Muscle layer of colon (tissue), 2 donors: ENCODE data around the gene DDAH2.

ENCODE experiments used
- H3K27ac ChIP-seq: one replicate; pipeline ENCODE4 v1.7.0; 2013; ENCODE audit warnings: low read depth, mild to moderate bottlenecking, low read length, moderate library complexity
- H3K27me3 ChIP-seq, 2 donors: one replicate each; pipeline ENCODE4 v1.7.0; 2013; ENCODE audit warnings: low read length in 2 of 2, mild to moderate bottlenecking in 2 of 2; ENCODE audit not compliant: insufficient read depth in 2 of 2, control insufficient read depth in 1 of 2
- H3K36me3 ChIP-seq: one replicate; pipeline ENCODE4 v1.7.0; 2013; ENCODE audit warnings: mild to moderate bottlenecking, low read length; ENCODE audit not compliant: insufficient read depth
- H3K4me1 ChIP-seq: one replicate; pipeline ENCODE4 v1.7.0; 2013; ENCODE audit warnings: mild to moderate bottlenecking, low read length; ENCODE audit not compliant: insufficient read depth
- H3K4me3 ChIP-seq, 2 donors: one replicate each; pipeline ENCODE4 v1.7.0; 2013; ENCODE audit warnings: low read length in 2 of 2, low read depth in 1 of 2, mild to moderate bottlenecking in 1 of 2, moderate library complexity in 1 of 2
- H3K9ac ChIP-seq: one replicate; pipeline ENCODE4 v1.7.0; 2013; ENCODE audit warnings: low read length
- H3K9me3 ChIP-seq: one replicate; pipeline ENCODE4 v1.7.0; 2013; ENCODE audit warnings: mild to moderate bottlenecking, low read length
- donor health status: abdominal sarcoma.
- donor health status: Adenocarcinoma of cecum.

Gene DDAH2

DNA sequence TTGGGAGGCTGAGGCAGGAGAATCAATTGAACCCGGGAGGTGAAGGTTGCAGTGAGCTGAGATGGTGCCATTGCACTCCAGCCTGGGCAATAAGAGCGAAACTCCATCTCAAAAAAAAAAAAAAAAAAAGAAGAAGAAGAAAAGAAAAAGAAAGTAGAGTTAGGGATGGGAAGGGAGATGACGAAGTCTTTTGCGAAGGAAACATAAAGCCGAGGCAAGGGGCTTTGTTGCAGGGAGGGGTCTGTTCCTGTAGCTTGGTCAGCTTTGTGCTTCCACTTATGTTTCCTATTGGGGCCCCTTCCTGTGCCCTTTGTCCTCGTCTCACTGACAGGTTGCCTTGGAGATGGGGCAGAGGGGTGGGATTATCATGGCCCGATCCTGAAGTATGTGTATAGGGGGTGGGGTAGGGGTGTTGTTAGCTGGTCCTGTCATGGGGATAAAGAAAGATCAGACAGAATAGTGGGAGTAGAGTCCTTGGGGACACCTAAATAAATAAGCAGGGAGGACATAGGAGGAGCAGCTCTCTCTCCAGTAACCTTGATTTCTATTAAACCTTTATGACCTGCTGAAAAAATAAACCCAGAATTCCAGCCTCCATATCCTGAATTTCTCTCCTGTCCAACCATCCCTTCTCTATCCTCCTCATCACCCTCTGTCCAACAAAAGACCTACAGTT is 8.4 kb upstream of the DDAH2 start:
- Histone ChIP-seq H3K36me3 (peaks cover 17% of the 10 kb centered on the region), H3K4me3 (no peak overlapping the region), H3K9me3 (no peaks in the 10 kb centered on the region), H3K27ac (peak overlapping the region; percentile 25), H3K4me1 (peaks cover 29% of the 10 kb centered on the region), H3K9ac (no peak overlapping the region), H3K27me3 (no peaks in the 10 kb centered on the region)

DNA sequence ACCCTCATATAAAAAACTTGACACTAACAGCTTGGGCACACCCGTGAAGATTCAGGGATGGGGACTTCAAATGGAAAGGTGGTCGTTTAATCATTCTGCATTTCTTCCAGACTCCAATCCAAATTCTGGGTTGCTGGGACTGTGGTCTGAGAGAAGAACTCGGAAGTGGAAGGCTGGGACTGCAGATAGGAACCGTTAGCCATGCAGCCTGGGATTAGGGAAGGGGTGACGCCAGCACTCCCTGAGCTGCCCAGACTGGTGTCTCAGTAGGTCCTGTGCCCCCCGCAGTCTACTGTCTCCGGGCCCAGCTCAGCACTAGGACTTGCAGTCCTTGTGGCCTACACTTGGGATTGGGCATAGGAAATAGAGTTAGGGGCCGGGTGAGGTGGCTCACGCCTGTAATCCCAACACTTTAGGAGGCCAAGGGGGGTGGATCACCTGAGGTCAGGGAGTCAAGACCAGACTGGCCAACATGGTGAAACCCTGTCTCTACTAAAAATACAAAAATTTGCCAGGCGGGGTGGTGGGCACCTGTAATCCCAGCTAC is 7.7 kb upstream of the DDAH2 start:
- H3K27me3 ChIP-seq: no peaks in the 10 kb centered on the region
- peaks cover 29% of the 10 kb centered on the region for H3K4me1 ChIP-seq
- H3K9ac ChIP-seq: peak overlapping the region; percentile 98
- H3K27ac ChIP-seq: peak overlapping the region; percentile 92
- no peaks in the 10 kb centered on the region for H3K9me3 ChIP-seq
- H3K36me3 ChIP-seq: peaks cover 23% of the 10 kb centered on the region
- peak overlapping the region; percentile 83 to 95 for H3K4me3 ChIP-seq

- Histone ChIP-seq H3K27me3 (no peaks in the 10 kb centered on the region), H3K9ac (peak within 1 kb of the TSS; percentile 98), H3K27ac (peak within 1 kb of the TSS; percentile 92), H3K36me3 (peaks cover 28% of the 10 kb centered on the region), H3K9me3 (no peaks in the 10 kb centered on the region), H3K4me1 (peaks cover 29% of the 10 kb centered on the region), H3K4me3 (peak within 1 kb of the TSS; percentile 83 to 95)
Observed at GRCh38 chr6:31736021-31736767, 7.1 kb upstream of the DDAH2 start, which contains the start of gene CLIC1. TSS of gene CLIC1 (minus strand) at chr6:31736530. CDS start at chr6:31736300, 230 bp downstream.

GRCh38 chr6:31734821-31735406 is 5.8 kb upstream of the DDAH2 start:
- Histone ChIP-seq H3K9ac (peak overlapping the region; percentile 98), H3K4me1 (peaks cover 38% of the 10 kb centered on the region), H3K36me3 (peaks cover 28% of the 10 kb centered on the region), H3K4me3 (peak overlapping the region; percentile 83 to 95), H3K27me3 (no peaks in the 10 kb centered on the region), H3K27ac (peak overlapping the region; percentile 92), H3K9me3 (no peaks in the 10 kb centered on the region)

- H3K4me3 ChIP-seq: peak overlapping the region; percentile 83 to 95
- no peaks in the 10 kb centered on the region for H3K27me3 ChIP-seq
- peaks cover 36% of the 10 kb centered on the region for H3K4me1 ChIP-seq
- peaks cover 28% of the 10 kb centered on the region for H3K36me3 ChIP-seq
- no peaks in the 10 kb centered on the region for H3K9me3 ChIP-seq
- H3K9ac ChIP-seq: peak overlapping the region; percentile 98
- H3K27ac ChIP-seq: peak overlapping the region; percentile 92
Observed at GRCh38 chr6:31734247-31734820, 5.2 kb upstream of the DDAH2 start.

- Histone ChIP-seq H3K27ac (no peak overlapping the region), H3K27me3 (no peaks in the 10 kb centered on the region), H3K4me3 (no peak overlapping the region), H3K9ac (no peak overlapping the region), H3K9me3 (no peaks in the 10 kb centered on the region), H3K36me3 (peaks cover 28% of the 10 kb centered on the region), H3K4me1 (peaks cover 33% of the 10 kb centered on the region)
Observed at GRCh38 chr6:31733734-31734133, 4.6 kb upstream of the DDAH2 start.

- Histone ChIP-seq H3K27ac (no peak overlapping the region), H3K9ac (no peak overlapping the region), H3K4me1 (peaks cover 42% of the 10 kb centered on the region)
Observed at GRCh38 chr6:31732029-31732428, 2.9 kb upstream of the DDAH2 start.

GRCh38 chr6:31730631-31731086 is 1.6 kb upstream of the DDAH2 start:
- Histone ChIP-seq H3K36me3 (peaks cover 51% of the 10 kb centered on the region), H3K9me3 (no peaks in the 10 kb centered on the region), H3K27ac (peak overlapping the region; percentile 89), H3K4me1 (peaks cover 36% of the 10 kb centered on the region), H3K9ac (peak overlapping the region; percentile 54), H3K4me3 (no peak overlapping the region), H3K27me3 (no peaks in the 10 kb centered on the region)

More at GRCh38 chr6:31732029-31732428, 2.9 kb upstream of the DDAH2 start:
- no peaks in the 10 kb centered on the region for H3K27me3 ChIP-seq
- peaks cover 38% of the 10 kb centered on the region for H3K36me3 ChIP-seq
- H3K4me3 ChIP-seq: no peak overlapping the region
- no peaks in the 10 kb centered on the region for H3K9me3 ChIP-seq

DNA sequence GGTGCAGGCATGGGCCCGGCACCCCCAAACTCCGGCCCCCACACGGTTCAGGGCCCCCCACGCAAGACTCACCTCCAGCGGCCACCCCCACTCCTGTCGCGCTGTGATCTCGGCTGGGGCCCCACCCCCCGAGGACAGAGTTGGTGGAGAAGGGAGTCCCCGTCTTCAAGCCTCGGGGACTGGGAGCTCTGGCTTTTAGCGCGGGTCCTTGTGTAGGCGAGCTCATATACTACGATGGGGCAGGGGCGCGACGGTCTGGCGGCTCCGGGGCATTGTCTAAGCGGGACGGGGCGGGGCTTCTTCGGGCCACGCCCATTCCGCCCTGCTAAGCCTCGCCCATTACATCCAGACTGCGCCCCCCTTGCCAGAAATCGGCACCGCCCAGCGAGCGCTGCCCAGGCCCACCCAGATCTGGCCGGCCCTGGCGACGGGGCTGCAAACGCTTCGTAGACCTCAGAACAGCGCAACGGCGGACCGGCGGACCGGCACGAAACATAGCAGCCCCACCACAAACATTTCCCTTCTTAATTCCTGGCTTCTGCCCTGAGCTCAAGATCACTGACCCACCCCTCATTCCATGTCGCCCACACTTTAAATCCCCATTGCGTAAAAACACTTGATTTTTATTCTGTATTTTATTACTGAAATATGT is 1.0 kb upstream of the DDAH2 start:
- Histone ChIP-seq H3K27ac (peak overlapping the region; percentile 89), H3K9me3 (no peaks in the 10 kb centered on the region), H3K4me1 (peaks cover 35% of the 10 kb centered on the region), H3K36me3 (peaks cover 51% of the 10 kb centered on the region), H3K27me3 (no peaks in the 10 kb centered on the region), H3K9ac (peak overlapping the region; percentile 96), H3K4me3 (peak overlapping the region; percentile 76 to 91)

DNA sequence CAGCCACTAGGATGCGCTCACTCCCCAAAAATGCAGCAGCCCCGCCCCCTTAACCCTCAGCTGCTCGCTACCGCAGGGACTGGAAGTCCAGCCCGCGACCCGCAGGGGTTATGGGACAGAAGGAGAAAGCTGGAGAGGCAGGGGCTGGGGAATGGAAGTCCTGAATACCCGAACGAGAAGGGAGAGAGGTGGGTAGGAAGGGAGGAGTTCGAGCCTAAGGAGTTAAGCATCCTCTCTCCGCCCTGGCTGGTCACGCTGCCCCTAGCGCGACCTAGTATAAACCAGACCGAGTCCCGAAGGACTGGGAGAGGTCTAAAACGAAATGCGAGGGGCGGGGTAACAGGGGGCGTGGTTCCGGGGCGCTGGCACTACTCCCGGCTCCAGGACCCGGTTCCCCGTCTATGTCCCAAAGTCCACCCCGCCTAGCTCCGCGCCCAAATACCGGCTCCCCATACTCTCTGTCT is 448 bp upstream of the DDAH2 start:
- Histone ChIP-seq H3K27me3 (no peaks in the 10 kb centered on the region), H3K36me3 (peaks cover 51% of the 10 kb centered on the region), H3K9ac (peak overlapping the region; percentile 96), H3K4me1 (peaks cover 29% of the 10 kb centered on the region), H3K27ac (peak overlapping the region; percentile 89), H3K4me3 (peak overlapping the region; percentile 76 to 91), H3K9me3 (no peaks in the 10 kb centered on the region)
